PC-9 (cell line): ENCODE measurements around the gene SHFL.

Experiments
- EZH2 ChIP-seq: fragments of 200-600 bp; sonication (generic); IDR thresholded peaks from 2 replicates; pipeline ENCODE4 v1.8.0; 2017; ENCODE audit warnings: antibody characterized with exemption, low read depth
- TF ChIP-seq, protein P1 (sequence below): fragments of 200-600 bp; sonication (generic); conservative IDR thresholded peaks from 2 replicates; pipeline ENCODE4 v1.6.1; 2017; ENCODE audit warnings: mixed run types, antibody characterized with exemption, mild to moderate bottlenecking, moderate library complexity

DNA sequence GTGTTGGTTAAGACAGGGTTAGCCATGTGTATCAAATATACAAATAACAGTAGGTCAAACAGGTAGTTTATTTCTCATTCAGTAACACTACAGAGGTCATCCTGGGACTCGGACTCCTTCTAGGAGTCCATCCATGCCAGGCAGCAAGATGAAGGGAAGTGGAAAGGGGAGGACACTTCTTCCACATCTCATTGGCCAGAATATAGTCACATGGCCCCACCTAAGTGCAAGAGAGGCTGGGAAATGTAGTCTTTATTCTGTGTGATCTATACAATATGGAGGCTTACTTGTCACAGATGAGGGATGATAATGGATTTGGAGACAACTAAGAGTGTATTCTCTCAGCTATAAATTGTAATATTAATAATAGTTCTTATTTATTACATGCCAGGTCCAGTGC lies 41.7 kb upstream of the SHFL start:
- TF ChIP-seq, protein P1, sequence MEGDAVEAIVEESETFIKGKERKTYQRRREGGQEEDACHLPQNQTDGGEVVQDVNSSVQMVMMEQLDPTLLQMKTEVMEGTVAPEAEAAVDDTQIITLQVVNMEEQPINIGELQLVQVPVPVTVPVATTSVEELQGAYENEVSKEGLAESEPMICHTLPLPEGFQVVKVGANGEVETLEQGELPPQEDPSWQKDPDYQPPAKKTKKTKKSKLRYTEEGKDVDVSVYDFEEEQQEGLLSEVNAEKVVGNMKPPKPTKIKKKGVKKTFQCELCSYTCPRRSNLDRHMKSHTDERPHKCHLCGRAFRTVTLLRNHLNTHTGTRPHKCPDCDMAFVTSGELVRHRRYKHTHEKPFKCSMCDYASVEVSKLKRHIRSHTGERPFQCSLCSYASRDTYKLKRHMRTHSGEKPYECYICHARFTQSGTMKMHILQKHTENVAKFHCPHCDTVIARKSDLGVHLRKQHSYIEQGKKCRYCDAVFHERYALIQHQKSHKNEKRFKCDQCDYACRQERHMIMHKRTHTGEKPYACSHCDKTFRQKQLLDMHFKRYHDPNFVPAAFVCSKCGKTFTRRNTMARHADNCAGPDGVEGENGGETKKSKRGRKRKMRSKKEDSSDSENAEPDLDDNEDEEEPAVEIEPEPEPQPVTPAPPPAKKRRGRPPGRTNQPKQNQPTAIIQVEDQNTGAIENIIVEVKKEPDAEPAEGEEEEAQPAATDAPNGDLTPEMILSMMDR, result no peak
- no peak for TF ChIP-seq EZH2
